T-cell (primary cell): ENCODE data around the gene PLS1. TPM values are rescaled to one million over a fixed set of nuclear protein-coding genes. Genes with fewer than 3 reads are reported as not detected.
A peak's percentile ranks its signal among the peaks of the same experiment; 100 is the strongest.
"Not testable (repeated sequence)": the region's sequence is repeated elsewhere in the genome, so short reads cannot be mapped to it uniquely, and the experiment has no call there.

Experiments
- ATAC-seq, 4 experiments: fragments of 200-7000 bp in 3 of 4; fragments of 150-1000 bp in 1 of 4; cut with Tn5 transposase; replicated peaks in 1 of 4; 1 replicate in 3 of 4; 2 replicates in 1 of 4; pipeline ENCODE4 v1.10.0; 2021; ENCODE audit warnings: moderate library complexity in 3 of 4, mild to moderate bottlenecking in 2 of 4, moderate number of reproducible peaks in 1 of 4
- CTCF ChIA-PET, 2 donors: fragments of 300-600 bp; sonication (Branson Sonifier 250); formaldehyde crosslinking; loops; one replicate each; lab custom pipeline; 2022; ENCODE audit warnings: antibody characterized with exemption in 2 of 2; lab: Charles Lee
- POLR2A ChIA-PET, 2 donors: fragments of 300-600 bp; sonication (Branson Sonifier 250); formaldehyde crosslinking; loops; one replicate each; lab custom pipeline; 2022; ENCODE audit warnings: antibody characterized with exemption in 2 of 2; lab: Charles Lee
- DNase-seq, 35 experiments: peaks; one replicate each; pipeline versions ENCODE4 v3.0.0 to v3.0.0-alpha.2; 2013 to 2023
- H3K27ac ChIP-seq: one replicate; pipeline ENCODE4 v1.5.1; 2013; ENCODE audit warnings: low read length
- H3K27me3 ChIP-seq, 2 experiments: replicated peaks in 1 of 2; 1 replicate in 1 of 2; 2 replicates in 1 of 2; pipeline versions ENCODE4 v1.6.1 to v1.7.0; 2013; ENCODE audit warnings: low read length in 1 of 2, mixed read lengths in 1 of 2; ENCODE audit not compliant: control insufficient read depth in 2 of 2, insufficient read depth in 2 of 2; ENCODE audit errors: extremely low read depth in 1 of 2
- H3K36me3 ChIP-seq, 2 donors: 1 replicate in 1 of 2; 2 replicates in 1 of 2; pipeline versions ENCODE4 v1.6.1 to v1.7.0; 2013; ENCODE audit warnings: low read length in 1 of 2; ENCODE audit not compliant: control insufficient read depth in 2 of 2, insufficient read depth in 1 of 2; ENCODE audit errors: extremely low read depth in 1 of 2
- H3K4me1 ChIP-seq, 2 experiments: 1 replicate in 1 of 2; 2 replicates in 1 of 2; pipeline versions ENCODE4 v1.6.1 to v1.7.0; 2013; ENCODE audit warnings: low read length in 2 of 2, mixed read lengths in 1 of 2; ENCODE audit not compliant: insufficient read depth in 2 of 2, control insufficient read depth in 1 of 2; ENCODE audit errors: extremely low read depth in 1 of 2
- H3K4me3 ChIP-seq, 2 donors: 1 replicate in 1 of 2; 2 replicates in 1 of 2; pipeline versions ENCODE4 v1.5.1 to v1.7.0; 2013; ENCODE audit warnings: mild to moderate bottlenecking in 2 of 2, low read length in 1 of 2, moderate library complexity in 1 of 2; ENCODE audit not compliant: control insufficient read depth in 1 of 2; ENCODE audit errors: extremely low read depth in 1 of 2
- H3K9me3 ChIP-seq: 2 replicates; pipeline ENCODE4 v1.7.0; 2013
- H3K27ac Mint-ChIP-seq, 2 donors: one replicate each; pipeline ENCODE4 v1.8.0; 2020 to 2021; ENCODE audit warnings: mild to moderate bottlenecking in 2 of 2, mixed read lengths in 2 of 2
- H3K27me3 Mint-ChIP-seq, 2 donors: one replicate each; pipeline ENCODE4 v1.8.0; 2021 to 2022; ENCODE audit warnings: mixed read lengths in 2 of 2
- H3K36me3 Mint-ChIP-seq: one replicate; pipeline ENCODE4 v1.8.0; 2021; ENCODE audit warnings: mixed read lengths
- H3K4me1 Mint-ChIP-seq, 3 donors: one replicate each; pipeline ENCODE4 v1.8.0; 2020 to 2022; ENCODE audit warnings: mixed read lengths in 3 of 3, mild to moderate bottlenecking in 1 of 3
- H3K4me3 Mint-ChIP-seq, 3 donors: one replicate each; pipeline ENCODE4 v1.8.0; 2020 to 2022; ENCODE audit warnings: mild to moderate bottlenecking in 3 of 3, mixed read lengths in 3 of 3, moderate library complexity in 3 of 3
- H3K9me3 Mint-ChIP-seq, 3 donors: one replicate each; pipeline ENCODE4 v1.8.0; 2020 to 2022; ENCODE audit warnings: mixed read lengths in 3 of 3
- WGBS: methylation state at CpG from one replicate; pipeline ENCODE4 v1.1.5; 2013; ENCODE audit warnings: missing lambda C conversion rate; ENCODE audit not compliant: insufficient coverage; 5-methylcytosine and 5-hydroxymethylcytosine counted together
- total RNA-seq, 35 experiments: library from RNA in 6 of 35; stranded (reverse) in 6 of 35; fragments of 120-200 nt in 1 of 35; gene quantifications; one replicate each; pipeline versions ENCODE4 v1.2.1 to v1.2.4 and lab custom pipeline; 2013 to 2026

Gene PLS1
- total RNA-seq, result 1 to 10 TPM in 4 of 5 donors, under 1 TPM in 1; 0.84 to 3.6 (median 1.8) TPM
- total RNA-seq (2013), result 2.5 TPM
- 0.88 to 15.3 (median 3.3) reads per million in 29 experiments for total RNA-seq (lab: John Stamatoyannopoulos, UW)

GRCh38 chr3:142595951-142596725 lies at the start of gene PLS1:
Gene PLS1, plus strand, starts transcription at chr3:142596393. Its CDS starts 67,845 bp downstream, at chr3:142664238.
- Histone ChIP-seq H3K9me3 (no peaks in the 10 kb centered on the region), H3K27me3 (peaks cover 0 to 3% of the 10 kb centered on the region in 2 experiments), H3K4me1 (peaks cover 3 to 7% of the 10 kb centered on the region in 2 experiments), H3K36me3 (no peaks in the 10 kb centered on the region), H3K27ac (peak within 1 kb of the TSS; percentile 28), H3K4me3 (peak within 1 kb of the TSS; percentile 74 to 89)
- ChIA-PET CTCF (interaction anchor here in 1 of 2 donors (0.8 kb wide), 1 partner anchor 34 kb away, joined by 3 read pairs; no protein-coding TSS in a partner anchor), POLR2A (no interaction called here)
- Mint-ChIP-seq H3K4me3 (peak within 1 kb of the TSS; percentile 95 to 98 (median 96)), H3K9me3 (no peaks in the 10 kb centered on the region), H3K27me3 (peaks cover 0 to 2% of the 10 kb centered on the region in 2 donors), H3K36me3 (no peaks in the 10 kb centered on the region), H3K4me1 (peaks cover 17 to 21% (median 18%) of the 10 kb centered on the region in 3 donors), H3K27ac (peak within 1 kb of the TSS; percentile 84 to 92)
- under 1% methylated on average over 51 of the region's 56 CpGs for WGBS
- peak; percentile 56 to 90 (median 75) for DNase-seq
- peak; percentile 87 to 89 (median 88) for ATAC-seq

GRCh38 chr3:142549986-142550385 lies 46.2 kb upstream of the PLS1 start:
- DNase-seq (no peak), ATAC-seq (no peak)
- POLR2A ChIA-PET, result no interaction called here
- Histone ChIP-seq H3K27ac (no peak overlapping the region), H3K36me3 (peaks cover 0 to 69% of the 10 kb centered on the region in 2 donors), H3K4me3 (no peak overlapping the region), H3K9me3 (no peaks in the 10 kb centered on the region), H3K4me1 (no peaks in the 10 kb centered on the region), H3K27me3 (no peaks in the 10 kb centered on the region)
- no peak overlapping the region for H3K4me3 Mint-ChIP-seq
- no peaks in the 10 kb centered on the region for H3K4me1 Mint-ChIP-seq
- 100% methylated on average over 4 of the region's 7 CpGs for WGBS
- no peaks in the 10 kb centered on the region for H3K27me3 Mint-ChIP-seq
- CTCF ChIA-PET, result no interaction called here
- no peaks in the 10 kb centered on the region for H3K9me3 Mint-ChIP-seq
- no peak overlapping the region for H3K27ac Mint-ChIP-seq
- H3K36me3 Mint-ChIP-seq, result peaks cover 47% of the 10 kb centered on the region

GRCh38 chr3:142552579-142552978 lies 43.6 kb upstream of the PLS1 start:
- H3K27ac ChIP-seq, H3K27ac Mint-ChIP-seq, H3K27me3 Mint-ChIP-seq, H3K4me3 ChIP-seq, POLR2A ChIA-PET, H3K9me3 Mint-ChIP-seq, H3K9me3 ChIP-seq, H3K27me3 ChIP-seq, CTCF ChIA-PET, H3K4me3 Mint-ChIP-seq, DNase-seq, ATAC-seq, H3K4me1 ChIP-seq, H3K4me1 Mint-ChIP-seq: not testable (repeated sequence)
- H3K36me3 ChIP-seq, result peaks cover 0 to 75% of the 10 kb centered on the region in 2 donors
- no CpG with 5 or more reads among the region's 1 CpG for WGBS
- H3K36me3 Mint-ChIP-seq, result peaks cover 62% of the 10 kb centered on the region

- no peaks in the 10 kb centered on the region for H3K9me3 Mint-ChIP-seq
- no peak overlapping the region for H3K4me3 Mint-ChIP-seq
- H3K4me3 ChIP-seq, result no peak overlapping the region
- WGBS, result no CpG with 5 or more reads among the region's 1 CpG
- H3K27me3 Mint-ChIP-seq, result no peaks in the 10 kb centered on the region
- no peak overlapping the region for H3K27ac ChIP-seq
- H3K4me1 Mint-ChIP-seq, result no peaks in the 10 kb centered on the region
- H3K36me3 Mint-ChIP-seq, result peaks cover 55% of the 10 kb centered on the region
- ATAC-seq (no peak), DNase-seq (no peak)
- ChIA-PET POLR2A (interaction anchor here in 1 of 2 donors (0.6 kb wide), 1 partner anchor 39 kb away, joined by 3 read pairs; no protein-coding TSS in a partner anchor), CTCF (no interaction called here)
- H3K27ac Mint-ChIP-seq, result no peak overlapping the region
- no peaks in the 10 kb centered on the region for H3K4me1 ChIP-seq
- H3K9me3 ChIP-seq, result no peaks in the 10 kb centered on the region
- peaks cover 0 to 80% of the 10 kb centered on the region in 2 donors for H3K36me3 ChIP-seq
- H3K27me3 ChIP-seq, result no peaks in the 10 kb centered on the region
These were observed 42.5 kb upstream of the PLS1 start for GRCh38 chr3:142553741-142554140.

GRCh38 chr3:142560118-142560517 lies 36.1 kb upstream of the PLS1 start:
- no peak for DNase-seq
- Histone ChIP-seq H3K4me3 (no peak overlapping the region), H3K4me1 (no peaks in the 10 kb centered on the region), H3K36me3 (peaks cover 0 to 74% of the 10 kb centered on the region in 2 donors), H3K27ac (no peak overlapping the region), H3K27me3 (no peaks in the 10 kb centered on the region), H3K9me3 (no peaks in the 10 kb centered on the region)
- Mint-ChIP-seq H3K9me3 (no peaks in the 10 kb centered on the region), H3K27me3 (no peaks in the 10 kb centered on the region), H3K4me1 (no peaks in the 10 kb centered on the region), H3K4me3 (no peak overlapping the region), H3K27ac (no peak overlapping the region), H3K36me3 (peaks cover 52% of the 10 kb centered on the region)
- POLR2A ChIA-PET, result no interaction called here
- ATAC-seq, result no peak
- CTCF ChIA-PET, result no interaction called here

- Histone ChIP-seq H3K9me3 (no peaks in the 10 kb centered on the region), H3K27ac (no peak overlapping the region), H3K36me3 (peaks cover 0 to 63% of the 10 kb centered on the region in 2 donors), H3K4me1 (no peaks in the 10 kb centered on the region), H3K27me3 (no peaks in the 10 kb centered on the region), H3K4me3 (no peak overlapping the region)
- DNase-seq (no peak), ATAC-seq (no peak)
- WGBS, result no CpG with 5 or more reads among the region's 4 CpGs
- no peak overlapping the region for H3K27ac Mint-ChIP-seq
- POLR2A ChIA-PET, result interaction anchor here in 1 of 2 donors (0.6 kb wide), 1 partner anchor 54 kb away, joined by 3 read pairs; no protein-coding TSS in a partner anchor
- no peak overlapping the region for H3K4me3 Mint-ChIP-seq
- H3K36me3 Mint-ChIP-seq, result peaks cover 50% of the 10 kb centered on the region
- CTCF ChIA-PET, result interaction anchor here in 1 of 2 donors (0.6 kb wide), 1 partner anchor 440 kb away, joined by 3 read pairs; no protein-coding TSS in a partner anchor
- H3K27me3 Mint-ChIP-seq, result no peaks in the 10 kb centered on the region
- no peaks in the 10 kb centered on the region for H3K9me3 Mint-ChIP-seq
- peaks cover 0 to 10% (median 9%) of the 10 kb centered on the region in 3 donors for H3K4me1 Mint-ChIP-seq
These were observed 32.6 kb upstream of the PLS1 start for GRCh38 chr3:142563496-142563997.
